ENCODE results near the gene THAP9. TPM values are rescaled to one million over a fixed set of nuclear protein-coding genes. Genes with fewer than 3 reads are reported as not detected.

The THAP9 gene
- total RNA-seq, 1 donor from 2014 or later, result 3.3 TPM

- no peak for DNase-seq (ENCODE audit: low read depth)
- Histone ChIP-seq H3K36me3 (ENCODE audit: insufficient read depth, low read length) (no peaks in the 10 kb centered on the region), H3K4me1 (ENCODE audit: insufficient read depth, low read length) (no peaks in the 10 kb centered on the region), H3K4me2 (ENCODE audit: low read length) (no peak overlapping the region), H3K4me3 (ENCODE audit: insufficient read depth, low read depth, low read length) (no peak overlapping the region), H4K20me1 (ENCODE audit: insufficient read depth, low read length) (no peaks in the 10 kb centered on the region), H3K9ac (ENCODE audit: low read length) (no peak overlapping the region), H3K27me3 (ENCODE audit: insufficient read depth, low read length) (no peaks in the 10 kb centered on the region), H3K27ac (ENCODE audit: low read depth, low read length) (no peak overlapping the region), H3K79me2 (ENCODE audit: insufficient read depth, low read length) (no peaks in the 10 kb centered on the region), H2AFZ (ENCODE audit: low read depth, low read length) (no peak overlapping the region), H3K9me3 (ENCODE audit: insufficient read depth, low read depth, low read length) (no peaks in the 10 kb centered on the region)
- TF ChIP-seq, protein P1, sequence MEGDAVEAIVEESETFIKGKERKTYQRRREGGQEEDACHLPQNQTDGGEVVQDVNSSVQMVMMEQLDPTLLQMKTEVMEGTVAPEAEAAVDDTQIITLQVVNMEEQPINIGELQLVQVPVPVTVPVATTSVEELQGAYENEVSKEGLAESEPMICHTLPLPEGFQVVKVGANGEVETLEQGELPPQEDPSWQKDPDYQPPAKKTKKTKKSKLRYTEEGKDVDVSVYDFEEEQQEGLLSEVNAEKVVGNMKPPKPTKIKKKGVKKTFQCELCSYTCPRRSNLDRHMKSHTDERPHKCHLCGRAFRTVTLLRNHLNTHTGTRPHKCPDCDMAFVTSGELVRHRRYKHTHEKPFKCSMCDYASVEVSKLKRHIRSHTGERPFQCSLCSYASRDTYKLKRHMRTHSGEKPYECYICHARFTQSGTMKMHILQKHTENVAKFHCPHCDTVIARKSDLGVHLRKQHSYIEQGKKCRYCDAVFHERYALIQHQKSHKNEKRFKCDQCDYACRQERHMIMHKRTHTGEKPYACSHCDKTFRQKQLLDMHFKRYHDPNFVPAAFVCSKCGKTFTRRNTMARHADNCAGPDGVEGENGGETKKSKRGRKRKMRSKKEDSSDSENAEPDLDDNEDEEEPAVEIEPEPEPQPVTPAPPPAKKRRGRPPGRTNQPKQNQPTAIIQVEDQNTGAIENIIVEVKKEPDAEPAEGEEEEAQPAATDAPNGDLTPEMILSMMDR (IDR thresholded peaks at IDR 0.05; ENCODE audit: insufficient read depth, low read depth, low read length), result no peak
- TF ChIP-seq EZH2 (IDR thresholded peaks at IDR 0.05; ENCODE audit: insufficient read depth, low read length), result no peak
- H3K36me3 Mint-ChIP-seq (ENCODE audit: low read depth, unreplicated experiment), result peaks cover 2% of the 10 kb centered on the region
- no peak for FAIRE-seq
- no peaks in the 10 kb centered on the region for H3K27me3 Mint-ChIP-seq (ENCODE audit: low read depth, unreplicated experiment)
- peaks cover 2% of the 10 kb centered on the region for H3K4me1 Mint-ChIP-seq (ENCODE audit: low read depth, unreplicated experiment)
- no peaks in the 10 kb centered on the region for H3K9me3 Mint-ChIP-seq (ENCODE audit: unreplicated experiment)
- H3K4me3 Mint-ChIP-seq (ENCODE audit: unreplicated experiment), result no peak overlapping the region
- H3K27ac Mint-ChIP-seq (ENCODE audit: unreplicated experiment), result no peak overlapping the region
These were observed 18.9 kb downstream of the THAP9 start for GRCh38 chr4:82919386-82919785.

DNA sequence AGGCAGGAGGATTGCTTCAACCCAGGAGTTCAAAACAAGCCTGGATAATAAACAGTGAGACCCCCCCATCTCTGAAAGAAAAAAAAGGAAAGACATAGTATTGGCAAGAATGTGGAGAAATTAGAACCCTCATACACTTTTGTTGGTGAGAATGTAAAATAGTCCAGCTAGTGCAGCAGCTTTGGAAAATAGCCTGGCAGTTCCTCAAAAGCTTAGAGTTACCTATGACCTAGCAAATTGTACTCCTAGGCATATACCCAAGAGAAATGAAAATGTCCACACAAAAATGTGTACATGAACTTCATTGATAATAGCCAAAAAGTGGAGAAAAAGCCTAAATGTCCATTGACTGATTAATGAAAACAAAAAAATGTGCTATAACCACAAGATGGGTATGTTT, 21.3 kb downstream of the THAP9 start:
- Mint-ChIP-seq H3K4me1 (ENCODE audit: low read depth, unreplicated experiment) (peaks cover 2% of the 10 kb centered on the region), H3K27ac (ENCODE audit: unreplicated experiment) (no peak overlapping the region), H3K9me3 (ENCODE audit: unreplicated experiment) (no peaks in the 10 kb centered on the region), H3K36me3 (ENCODE audit: low read depth, unreplicated experiment) (peaks cover 2% of the 10 kb centered on the region), H3K27me3 (ENCODE audit: low read depth, unreplicated experiment) (no peaks in the 10 kb centered on the region), H3K4me3 (ENCODE audit: unreplicated experiment) (no peak overlapping the region)
- no peaks in the 10 kb centered on the region for H3K79me2 ChIP-seq (ENCODE audit: insufficient read depth, low read length)
- H2AFZ ChIP-seq (ENCODE audit: low read depth, low read length), result no peak overlapping the region
- DNase-seq (ENCODE audit: low read depth) (no peak), FAIRE-seq (no peak)
- H3K27ac ChIP-seq (ENCODE audit: low read depth, low read length), result no peak overlapping the region
- H3K9ac ChIP-seq (ENCODE audit: low read length), result no peak overlapping the region
- H3K4me2 ChIP-seq (ENCODE audit: low read length), result no peak overlapping the region
- no peaks in the 10 kb centered on the region for H3K27me3 ChIP-seq (ENCODE audit: insufficient read depth, low read length)
- no peaks in the 10 kb centered on the region for H3K4me1 ChIP-seq (ENCODE audit: insufficient read depth, low read length)
- no peaks in the 10 kb centered on the region for H3K9me3 ChIP-seq (ENCODE audit: insufficient read depth, low read depth, low read length)
- H3K4me3 ChIP-seq (ENCODE audit: insufficient read depth, low read depth, low read length), result no peak overlapping the region
- TF ChIP-seq EZH2 (IDR thresholded peaks at IDR 0.05; ENCODE audit: insufficient read depth, low read length), result no peak
- TF ChIP-seq, protein P1 (IDR thresholded peaks at IDR 0.05; ENCODE audit: insufficient read depth, low read depth, low read length), result no peak
- no peaks in the 10 kb centered on the region for H3K36me3 ChIP-seq (ENCODE audit: insufficient read depth, low read length)
- H4K20me1 ChIP-seq (ENCODE audit: insufficient read depth, low read length), result no peaks in the 10 kb centered on the region

DNA sequence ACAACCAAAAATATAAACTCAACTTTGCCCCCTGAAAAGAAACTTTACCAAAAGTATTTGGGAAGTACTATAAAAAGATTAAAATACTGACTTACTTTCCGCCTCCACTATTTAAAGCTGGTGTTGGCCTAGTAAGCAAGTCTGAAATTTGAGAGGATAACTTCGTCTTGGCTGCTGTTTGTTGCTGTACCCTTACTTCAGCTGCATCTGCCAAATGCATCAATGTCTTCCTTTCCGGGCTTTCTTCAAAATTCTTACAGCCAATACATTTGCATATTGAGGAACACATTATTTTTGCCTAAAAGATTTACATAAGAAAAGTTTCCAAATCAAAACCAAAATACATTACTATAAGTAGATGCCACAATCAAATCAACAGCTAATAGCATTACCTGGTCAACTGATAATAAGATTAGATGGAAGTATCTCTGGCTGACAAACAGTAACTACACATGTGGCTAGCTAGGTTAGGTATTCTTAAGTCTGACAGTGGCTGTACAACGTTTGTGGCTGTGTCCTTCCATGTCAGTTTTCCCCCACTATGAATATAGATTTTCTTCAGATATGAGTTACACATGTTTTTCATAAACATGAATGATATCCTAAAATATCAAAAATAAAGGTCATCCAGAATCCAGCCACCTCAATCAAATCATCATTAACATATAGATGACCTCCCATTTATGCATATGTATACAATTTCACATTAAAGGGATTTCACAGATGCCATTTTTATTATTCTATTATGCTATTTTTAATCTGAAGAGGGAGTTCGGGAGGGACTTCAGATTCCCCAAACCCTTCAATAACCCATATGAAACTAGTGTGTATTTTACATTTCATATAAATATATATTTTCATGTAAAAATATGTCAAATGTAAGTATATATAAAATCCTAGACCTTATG, 30.6 kb downstream of the THAP9 start:
- no peak overlapping the region for H2AFZ ChIP-seq (ENCODE audit: low read depth, low read length)
- H3K27me3 ChIP-seq (ENCODE audit: insufficient read depth, low read length), result no peaks in the 10 kb centered on the region
- H3K36me3 ChIP-seq (ENCODE audit: insufficient read depth, low read length), result peaks cover 18% of the 10 kb centered on the region
- TF ChIP-seq EZH2 (IDR thresholded peaks at IDR 0.05; ENCODE audit: insufficient read depth, low read length), result no peak
- TF ChIP-seq, protein P1 (IDR thresholded peaks at IDR 0.05; ENCODE audit: insufficient read depth, low read depth, low read length), result no peak
- H3K36me3 Mint-ChIP-seq (ENCODE audit: low read depth, unreplicated experiment), result no peaks in the 10 kb centered on the region
- H3K4me3 ChIP-seq (ENCODE audit: insufficient read depth, low read depth, low read length), result no peak overlapping the region
- no peaks in the 10 kb centered on the region for H3K4me1 Mint-ChIP-seq (ENCODE audit: low read depth, unreplicated experiment)
- no peak overlapping the region for H3K4me3 Mint-ChIP-seq (ENCODE audit: unreplicated experiment)
- H3K9me3 ChIP-seq (ENCODE audit: insufficient read depth, low read depth, low read length), result no peaks in the 10 kb centered on the region
- H3K79me2 ChIP-seq (ENCODE audit: insufficient read depth, low read length), result no peaks in the 10 kb centered on the region
- H3K9ac ChIP-seq (ENCODE audit: low read length), result no peak overlapping the region
- H3K4me1 ChIP-seq (ENCODE audit: insufficient read depth, low read length), result no peaks in the 10 kb centered on the region
- FAIRE-seq (no peak), DNase-seq (ENCODE audit: low read depth) (no peak)
- no peak overlapping the region for H3K27ac ChIP-seq (ENCODE audit: low read depth, low read length)
- H3K27ac Mint-ChIP-seq (ENCODE audit: unreplicated experiment), result no peak overlapping the region
- no peaks in the 10 kb centered on the region for H3K9me3 Mint-ChIP-seq (ENCODE audit: unreplicated experiment)
- no peaks in the 10 kb centered on the region for H3K27me3 Mint-ChIP-seq (ENCODE audit: low read depth, unreplicated experiment)
- H3K4me2 ChIP-seq (ENCODE audit: low read length), result no peak overlapping the region
- no peaks in the 10 kb centered on the region for H4K20me1 ChIP-seq (ENCODE audit: insufficient read depth, low read length)

Data from astrocyte (in vitro differentiated cells and primary cell).